ENCODE results near the gene MYO9A. TPM values are rescaled to one million over a fixed set of nuclear protein-coding genes. Genes with fewer than 3 reads are reported as not detected.

MYO9A gene
- total RNA-seq, 5 donors from 2014 or later (not counting 1 experiment from before 2014, with no cell fraction given) = 35.8 to 39.1 (median 38.2) TPM

GRCh38 chr15:72161361-72162132 lies 43.6 kb upstream of the MYO9A start:
- no peaks in the 10 kb centered on the region for H3K36me3 ChIP-seq (ENCODE audit: control insufficient read depth in 2 of 2, extremely low read depth in 1 of 2, insufficient read depth in 1 of 2, low read length in 1 of 2)
- no peak overlapping the region for H3K4me3 Mint-ChIP-seq
- H3K4me1 Mint-ChIP-seq = no peaks in the 10 kb centered on the region
- no peaks in the 10 kb centered on the region for H3K4me1 ChIP-seq (ENCODE audit: control insufficient read depth in 1 of 2, extremely low read depth in 1 of 2, insufficient read depth in 2 of 2, low read length in 2 of 2)
- CTCF ChIA-PET = no interaction called here
- no peak for ATAC-seq (replicated peaks in 1 of 4)
- H3K36me3 Mint-ChIP-seq = no peaks in the 10 kb centered on the region
- no peak for DNase-seq
- H3K27me3 Mint-ChIP-seq = peaks cover 0 to 4% of the 10 kb centered on the region in 2 donors
- H3K9me3 ChIP-seq = no peaks in the 10 kb centered on the region
- H3K27me3 ChIP-seq (replicated peaks in 1 of 2; ENCODE audit: control insufficient read depth in 2 of 2, extremely low read depth in 1 of 2, insufficient read depth in 2 of 2, low read length in 1 of 2) = no peaks in the 10 kb centered on the region
- POLR2A ChIA-PET = no interaction called here
- H3K27ac Mint-ChIP-seq = no peak overlapping the region
- H3K27ac ChIP-seq (ENCODE audit: low read length) = no peak overlapping the region
- WGBS (ENCODE audit: insufficient coverage) = 76% methylated on average over 3 of the region's 7 CpGs
- no peak overlapping the region for H3K4me3 ChIP-seq (ENCODE audit: control insufficient read depth in 1 of 2, extremely low read depth in 1 of 2, low read length in 1 of 2)
- H3K9me3 Mint-ChIP-seq = no peaks in the 10 kb centered on the region

GRCh38 chr15:72160696-72161245 lies 42.8 kb upstream of the MYO9A start:
- DNase-seq (no peak), ATAC-seq (replicated peaks in 1 of 4) (no peak)
- no peak overlapping the region for H3K4me3 Mint-ChIP-seq
- Histone ChIP-seq H3K4me1 (ENCODE audit: control insufficient read depth in 1 of 2, extremely low read depth in 1 of 2, insufficient read depth in 2 of 2, low read length in 2 of 2) (peaks cover 0 to 2% of the 10 kb centered on the region in 2 experiments), H3K4me3 (ENCODE audit: control insufficient read depth in 1 of 2, extremely low read depth in 1 of 2, low read length in 1 of 2) (no peak overlapping the region), H3K27ac (ENCODE audit: low read length) (no peak overlapping the region), H3K36me3 (ENCODE audit: control insufficient read depth in 2 of 2, extremely low read depth in 1 of 2, insufficient read depth in 1 of 2, low read length in 1 of 2) (no peaks in the 10 kb centered on the region), H3K9me3 (no peaks in the 10 kb centered on the region), H3K27me3 (replicated peaks in 1 of 2; ENCODE audit: control insufficient read depth in 2 of 2, extremely low read depth in 1 of 2, insufficient read depth in 2 of 2, low read length in 1 of 2) (peaks cover 0 to 6% of the 10 kb centered on the region in 2 experiments)
- 88% methylated on average over 3 of the region's 5 CpGs for WGBS (ENCODE audit: insufficient coverage)
- no peak overlapping the region for H3K27ac Mint-ChIP-seq
- POLR2A ChIA-PET = no interaction called here
- no peaks in the 10 kb centered on the region for H3K9me3 Mint-ChIP-seq
- H3K36me3 Mint-ChIP-seq = no peaks in the 10 kb centered on the region
- H3K27me3 Mint-ChIP-seq = peaks cover 0 to 2% of the 10 kb centered on the region in 2 donors
- H3K4me1 Mint-ChIP-seq = peaks cover 0 to 2% (median 2%) of the 10 kb centered on the region in 3 donors
- CTCF ChIA-PET = no interaction called here

GRCh38 chr15:72156928-72157327 lies 39.0 kb upstream of the MYO9A start:
- no CpG with 5 or more reads among the region's 2 CpGs for WGBS (ENCODE audit: insufficient coverage)
- no peak for DNase-seq
- no peaks in the 10 kb centered on the region for H3K9me3 Mint-ChIP-seq
- Histone ChIP-seq H3K27me3 (replicated peaks in 1 of 2; ENCODE audit: control insufficient read depth in 2 of 2, extremely low read depth in 1 of 2, insufficient read depth in 2 of 2, low read length in 1 of 2) (peaks cover 0 to 13% of the 10 kb centered on the region in 2 experiments), H3K27ac (ENCODE audit: low read length) (no peak overlapping the region), H3K4me1 (ENCODE audit: control insufficient read depth in 1 of 2, extremely low read depth in 1 of 2, insufficient read depth in 2 of 2, low read length in 2 of 2) (peaks cover 0 to 6% of the 10 kb centered on the region in 2 experiments), H3K9me3 (no peaks in the 10 kb centered on the region), H3K4me3 (ENCODE audit: control insufficient read depth in 1 of 2, extremely low read depth in 1 of 2, low read length in 1 of 2) (no peak overlapping the region), H3K36me3 (ENCODE audit: control insufficient read depth in 2 of 2, extremely low read depth in 1 of 2, insufficient read depth in 1 of 2, low read length in 1 of 2) (no peaks in the 10 kb centered on the region)
- ChIA-PET POLR2A (no interaction called here), CTCF (interaction anchor here (0.5 to 2.7 kb wide), 13 partner anchors 77 to 1558 kb away, joined by 3 to 58 read pairs (median 4); no protein-coding TSS in a partner anchor)
- H3K27ac Mint-ChIP-seq = no peak overlapping the region
- no peak for ATAC-seq (replicated peaks in 1 of 4)
- H3K27me3 Mint-ChIP-seq = peaks cover 0 to 4% of the 10 kb centered on the region in 2 donors
- no peak overlapping the region for H3K4me3 Mint-ChIP-seq
- no peaks in the 10 kb centered on the region for H3K36me3 Mint-ChIP-seq
- H3K4me1 Mint-ChIP-seq = peaks cover 4 to 8% (median 6%) of the 10 kb centered on the region in 3 donors

GRCh38 chr15:72155635-72156616 lies 38.0 kb upstream of the MYO9A start:
- ChIA-PET CTCF (interaction anchor here (0.5 to 2.7 kb wide), 14 partner anchors 11 to 690 kb away, joined by 3 to 58 read pairs (median 4); no protein-coding TSS in a partner anchor), POLR2A (no interaction called here)
- no peak overlapping the region for H3K27ac ChIP-seq (ENCODE audit: low read length)
- 17% methylated on average over 7 of the region's 19 CpGs for WGBS (ENCODE audit: insufficient coverage)
- Mint-ChIP-seq H3K36me3 (no peaks in the 10 kb centered on the region), H3K27ac (no peak overlapping the region), H3K4me1 (peaks cover 4 to 8% (median 6%) of the 10 kb centered on the region in 3 donors), H3K27me3 (peaks cover 0 to 4% of the 10 kb centered on the region in 2 donors), H3K4me3 (peak overlapping the region; percentile 60 to 80 (median 75)), H3K9me3 (no peaks in the 10 kb centered on the region)
- no peaks in the 10 kb centered on the region for H3K9me3 ChIP-seq
- DNase-seq (peak; percentile 51 to 85 (median 74)), ATAC-seq (replicated peaks in 1 of 4) (peak; percentile 79 to 86 (median 84))
- peak overlapping the region; percentile 20 to 62 for H3K4me3 ChIP-seq (ENCODE audit: control insufficient read depth in 1 of 2, extremely low read depth in 1 of 2, low read length in 1 of 2)
- H3K4me1 ChIP-seq (ENCODE audit: control insufficient read depth in 1 of 2, extremely low read depth in 1 of 2, insufficient read depth in 2 of 2, low read length in 2 of 2) = peaks cover 0 to 6% of the 10 kb centered on the region in 2 experiments
- peaks cover 0 to 13% of the 10 kb centered on the region in 2 experiments for H3K27me3 ChIP-seq (replicated peaks in 1 of 2; ENCODE audit: control insufficient read depth in 2 of 2, extremely low read depth in 1 of 2, insufficient read depth in 2 of 2, low read length in 1 of 2)
- no peaks in the 10 kb centered on the region for H3K36me3 ChIP-seq (ENCODE audit: control insufficient read depth in 2 of 2, extremely low read depth in 1 of 2, insufficient read depth in 1 of 2, low read length in 1 of 2)

GRCh38 chr15:72155003-72155621 lies 37.2 kb upstream of the MYO9A start:
- CTCF ChIA-PET = interaction anchor here in 1 of 2 donors (2.7 kb wide), 1 partner anchor 412 kb away, joined by 58 read pairs; no protein-coding TSS in a partner anchor
- H3K36me3 Mint-ChIP-seq = no peaks in the 10 kb centered on the region

More at GRCh38 chr15:72155003-72155621, 37.2 kb upstream of the MYO9A start:
- POLR2A ChIA-PET = no interaction called here
- Mint-ChIP-seq H3K27ac (no peak overlapping the region), H3K9me3 (no peaks in the 10 kb centered on the region), H3K27me3 (peaks cover 0 to 4% of the 10 kb centered on the region in 2 donors), H3K4me3 (peak overlapping the region in 2 of 3 donors; percentile 60 to 80), H3K4me1 (peaks cover 4 to 8% (median 6%) of the 10 kb centered on the region in 3 donors)
- DNase-seq (no peak), ATAC-seq (replicated peaks in 1 of 4) (no peak)
- 90% methylated on average over 13 of the region's 14 CpGs for WGBS (ENCODE audit: insufficient coverage)
- Histone ChIP-seq H3K4me3 (ENCODE audit: control insufficient read depth in 1 of 2, extremely low read depth in 1 of 2, low read length in 1 of 2) (no peak overlapping the region), H3K4me1 (ENCODE audit: control insufficient read depth in 1 of 2, extremely low read depth in 1 of 2, insufficient read depth in 2 of 2, low read length in 2 of 2) (peaks cover 0 to 6% of the 10 kb centered on the region in 2 experiments), H3K27ac (ENCODE audit: low read length) (no peak overlapping the region), H3K9me3 (no peaks in the 10 kb centered on the region), H3K27me3 (replicated peaks in 1 of 2; ENCODE audit: control insufficient read depth in 2 of 2, extremely low read depth in 1 of 2, insufficient read depth in 2 of 2, low read length in 1 of 2) (peaks cover 0 to 13% of the 10 kb centered on the region in 2 experiments), H3K36me3 (ENCODE audit: control insufficient read depth in 2 of 2, extremely low read depth in 1 of 2, insufficient read depth in 1 of 2, low read length in 1 of 2) (no peaks in the 10 kb centered on the region)
